MV-4-11 (cell line): ENCODE data around the gene FOXR1.

Experiments
- DNase-seq: peaks from one replicate; lab custom pipeline; 2025; lab: John Stamatoyannopoulos, UW

FOXR1 gene

DNA sequence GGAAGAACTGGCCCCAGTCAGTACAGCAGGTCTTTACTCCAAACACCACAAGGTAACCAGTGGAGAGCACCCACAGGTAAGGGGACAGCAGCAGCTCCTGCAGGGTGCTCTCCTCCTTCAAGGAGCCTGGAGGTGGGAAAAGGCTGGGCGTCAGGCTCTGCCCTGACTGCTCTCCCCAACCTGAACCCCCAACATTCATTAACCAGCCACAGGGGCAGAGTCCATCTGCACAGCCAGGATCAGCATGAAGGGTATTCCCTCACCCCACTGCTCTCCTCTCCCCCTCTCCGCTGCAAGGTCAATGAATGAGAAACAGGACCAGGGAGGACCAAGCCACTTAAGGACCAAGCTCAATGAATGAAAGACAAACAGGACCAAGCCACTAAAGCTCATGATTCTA, 55.4 kb downstream of the FOXR1 start:
- no peak for DNase-seq

GRCh38 chr11:119027561-119028345, 56.2 kb downstream of the FOXR1 start:
- DNase-seq: no peak

DNA sequence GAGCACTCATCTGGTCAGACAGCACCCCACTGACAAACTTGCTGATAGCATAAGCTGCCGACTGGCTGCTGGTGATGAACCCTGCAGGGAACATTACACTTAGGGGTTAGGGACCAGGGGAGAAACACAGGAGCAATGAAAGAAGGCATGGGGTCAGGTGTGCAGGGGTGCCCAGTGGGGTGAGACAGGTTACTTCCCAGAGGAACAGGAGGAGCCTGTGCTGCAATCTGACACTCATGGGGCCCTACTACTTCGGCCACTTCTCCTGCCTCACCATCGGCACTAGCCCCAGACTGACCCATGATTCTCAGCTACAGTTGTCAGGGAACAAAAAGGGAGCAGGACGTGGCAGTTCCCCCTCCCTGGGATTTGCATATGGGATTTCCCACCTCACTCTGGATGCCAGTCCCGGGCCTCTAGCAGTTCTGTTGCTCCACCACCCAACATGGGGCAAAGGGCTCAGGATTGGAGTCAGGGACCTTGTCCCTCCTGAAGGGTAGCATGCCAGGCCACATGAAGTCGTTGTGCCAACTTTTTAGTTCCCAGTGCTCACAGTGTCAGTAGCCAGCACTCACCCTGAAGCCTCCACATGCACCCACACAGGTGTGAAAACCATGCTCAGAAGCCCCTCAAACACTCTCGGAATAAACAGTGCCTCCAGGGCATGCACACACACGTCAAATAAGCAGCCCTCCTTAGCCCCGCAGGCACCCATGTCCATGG, 56.9 kb downstream of the FOXR1 start:
- no peak for DNase-seq

GRCh38 chr11:119029069-119029339, 57.4 kb downstream of the FOXR1 start:
- DNase-seq: no peak

GRCh38 chr11:119029340-119030028, 57.9 kb downstream of the FOXR1 start:
- DNase-seq: peak; percentile 21

DNA sequence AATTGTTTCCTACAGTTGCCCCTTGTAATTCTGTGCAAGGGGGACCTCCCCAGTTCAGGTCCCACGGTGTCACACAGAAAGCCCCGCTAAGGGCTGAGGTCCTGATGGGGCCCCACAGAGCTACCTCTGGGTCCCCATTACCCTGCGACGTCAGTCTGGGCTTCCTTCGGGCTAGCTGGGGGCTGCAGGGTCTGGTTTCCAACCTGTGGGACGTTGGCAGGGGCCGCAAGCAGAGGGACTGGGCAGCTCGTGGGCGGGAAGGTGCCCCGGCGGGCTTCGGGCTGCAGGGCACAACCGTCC, 58.4 kb downstream of the FOXR1 start:
- no peak for DNase-seq

DNA sequence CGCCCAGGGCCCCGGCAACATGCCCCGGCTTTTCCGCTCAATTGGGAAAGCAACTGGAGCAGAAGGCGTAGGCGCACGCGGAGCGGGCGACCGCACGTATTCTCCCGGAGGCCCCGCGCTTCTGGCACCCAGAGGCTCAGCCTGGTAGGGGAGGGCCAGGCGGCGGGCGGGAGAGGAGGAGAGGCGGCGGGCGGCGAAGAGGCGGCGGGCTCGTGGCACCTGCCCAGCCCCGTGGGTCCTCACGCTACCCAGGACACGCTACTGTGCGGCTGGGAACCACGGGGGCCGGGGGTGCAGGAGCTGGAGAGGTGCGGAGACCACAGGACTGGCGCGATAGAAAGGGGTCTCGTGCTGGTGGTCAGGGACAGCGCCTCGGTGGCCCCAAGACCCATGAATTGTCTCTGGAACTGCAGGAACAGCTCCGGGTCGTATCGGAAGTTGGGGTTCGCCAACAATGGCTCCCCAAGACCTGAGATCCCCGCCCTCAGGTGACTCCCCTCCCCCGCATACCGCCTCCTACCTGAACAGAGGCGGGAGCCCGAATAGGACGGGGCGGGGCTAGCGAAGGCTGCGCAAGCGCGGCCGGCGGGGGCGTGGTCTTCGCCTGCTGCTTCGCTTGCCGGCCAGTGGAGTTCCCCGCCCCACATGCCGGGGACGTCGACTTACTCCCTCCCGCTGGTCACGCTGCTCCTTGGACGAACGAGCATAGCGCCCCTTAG, 58.9 kb downstream of the FOXR1 start, which contains the start of gene SLC37A4:
Gene SLC37A4, minus strand, starts transcription at position 549 of the 719 bp plus-strand sequence.
- DNase-seq: peak; percentile 96
